Vagina (tissue), 2 donors: Measurements from ENCODE around the gene LCN2. TPM values are rescaled to one million over a fixed set of nuclear protein-coding genes. Genes with fewer than 3 reads are reported as not detected.

Experiments
- DNase-seq, 2 donors: peaks; one replicate each; pipeline ENCODE4 v3.0.0-alpha.2; 2017; ENCODE audit errors: extremely low spot score in 2 of 2
- H3K27ac ChIP-seq: fragments of 200-600 bp; sonication (generic); one replicate; pipeline ENCODE4 v1.5.1; 2019
- H3K27me3 ChIP-seq: fragments of 200-600 bp; sonication (generic); one replicate; pipeline ENCODE4 v1.5.1; 2019
- H3K36me3 ChIP-seq, 2 donors: fragments of 200-600 bp; sonication (generic); one replicate each; pipeline ENCODE4 v1.5.1; 2017 to 2019
- H3K4me1 ChIP-seq: fragments of 200-600 bp; sonication (generic); one replicate; pipeline ENCODE4 v1.5.1; 2019
- H3K4me3 ChIP-seq, 2 donors: fragments of 200-600 bp; sonication (generic); 1 replicate in 1 of 2; 2 replicates in 1 of 2; pipeline ENCODE4 v1.5.1; 2016 to 2019
- H3K9me3 ChIP-seq: fragments of 200-600 bp; sonication (generic); one replicate; pipeline ENCODE4 v1.5.1; 2019
- CTCF ChIP-seq, 3 experiments: fragments of 450-650 bp in 2 of 3; fragments of 200-600 bp in 1 of 3; sonication (generic) in 1 of 3; IDR thresholded peaks; one replicate each; pipeline ENCODE4 v1.5.1; 2017 to 2019; ENCODE audit warnings: antibody characterized with exemption in 3 of 3, mild to moderate bottlenecking in 2 of 3, moderate library complexity in 2 of 3
- POLR2A ChIP-seq, 2 donors: fragments of 450-650 bp; IDR thresholded peaks; one replicate each; pipeline ENCODE4 v1.6.1; 2017; ENCODE audit warnings: antibody characterized with exemption in 2 of 2, mild to moderate bottlenecking in 2 of 2, moderate library complexity in 2 of 2
- POLR2AphosphoS5 ChIP-seq, 2 donors: sonication (generic); formaldehyde crosslinking; IDR thresholded peaks; one replicate each; pipeline ENCODE4 v1.9.0; 2017; ENCODE audit warnings: antibody characterized with exemption in 2 of 2, mild to moderate bottlenecking in 2 of 2, low read depth in 1 of 2; ENCODE audit not compliant: insufficient read depth in 1 of 2
- intact Hi-C: fragments of 100-400 bp; cut with DNase I; formaldehyde crosslinking; loops from one replicate; pipeline ENCODE4 v1.15.1; 2023
- total RNA-seq: library from RNA; depleted of rRNA; stranded (reverse); fragments of >200 nt; gene quantifications from one replicate; pipeline ENCODE4 v1.2.3, GENCODE V29; 2016

The LCN2 gene
- total RNA-seq, 1 donor from 2014 or later, result 136 TPM

GRCh38 chr9:128120741-128121465, 28.4 kb upstream of the LCN2 start:
- Histone ChIP-seq H3K9me3 (no peaks in the 10 kb centered on the region), H3K4me3 (no peak overlapping the region), H3K36me3 (peaks cover 0 to 33% of the 10 kb centered on the region in 2 donors), H3K27me3 (no peaks in the 10 kb centered on the region), H3K27ac (no peak overlapping the region), H3K4me1 (peaks cover 19% of the 10 kb centered on the region)
- intact Hi-C loops, result no loop called here
- DNase-seq, result no peak
- TF ChIP-seq POLR2A (IDR thresholded peaks at IDR 0.05) (no peak), POLR2AphosphoS5 (IDR thresholded peaks at IDR 0.05; ENCODE audit: insufficient read depth in 1 of 2, low read depth in 1 of 2) (no peak), CTCF (IDR thresholded peaks at IDR 0.05) (no peak)

- peaks cover 0 to 33% of the 10 kb centered on the region in 2 donors for H3K36me3 ChIP-seq
Observed at GRCh38 chr9:128121466-128121810, 27.8 kb upstream of the LCN2 start.

GRCh38 chr9:128121924-128122808, 27.1 kb upstream of the LCN2 start:
- Histone ChIP-seq H3K36me3 (peaks cover 0 to 33% of the 10 kb centered on the region in 2 donors), H3K4me1 (peaks cover 30% of the 10 kb centered on the region), H3K9me3 (no peaks in the 10 kb centered on the region), H3K27ac (no peak overlapping the region), H3K4me3 (no peak overlapping the region), H3K27me3 (no peaks in the 10 kb centered on the region)
- intact Hi-C loops, result no loop called here
- DNase-seq, result no peak
- no peak for TF ChIP-seq CTCF (IDR thresholded peaks at IDR 0.05)
- TF ChIP-seq POLR2AphosphoS5 (IDR thresholded peaks at IDR 0.05; ENCODE audit: insufficient read depth in 1 of 2, low read depth in 1 of 2), result no peak
- no peak for TF ChIP-seq POLR2A (IDR thresholded peaks at IDR 0.05)

More at GRCh38 chr9:128121466-128121810, 27.8 kb upstream of the LCN2 start:
- TF ChIP-seq CTCF (IDR thresholded peaks at IDR 0.05) (no peak), POLR2A (IDR thresholded peaks at IDR 0.05) (no peak), POLR2AphosphoS5 (IDR thresholded peaks at IDR 0.05; ENCODE audit: insufficient read depth in 1 of 2, low read depth in 1 of 2) (no peak)
- intact Hi-C loops, result no loop called here
- Histone ChIP-seq H3K4me3 (no peak overlapping the region), H3K9me3 (no peaks in the 10 kb centered on the region), H3K27ac (no peak overlapping the region), H3K4me1 (peaks cover 24% of the 10 kb centered on the region), H3K27me3 (no peaks in the 10 kb centered on the region)
- no peak for DNase-seq

GRCh38 chr9:128122809-128123175, 26.5 kb upstream of the LCN2 start:
- H3K4me3 ChIP-seq, result no peak overlapping the region
- no peak overlapping the region for H3K27ac ChIP-seq
- no peaks in the 10 kb centered on the region for H3K9me3 ChIP-seq
- no peak for DNase-seq
- intact Hi-C loops, result no loop called here
- peaks cover 29% of the 10 kb centered on the region for H3K4me1 ChIP-seq
- TF ChIP-seq CTCF (IDR thresholded peaks at IDR 0.05), result no peak
- TF ChIP-seq POLR2A (IDR thresholded peaks at IDR 0.05), result no peak
- TF ChIP-seq POLR2AphosphoS5 (IDR thresholded peaks at IDR 0.05; ENCODE audit: insufficient read depth in 1 of 2, low read depth in 1 of 2), result no peak
- H3K27me3 ChIP-seq, result no peaks in the 10 kb centered on the region
- H3K36me3 ChIP-seq, result peaks cover 0 to 33% of the 10 kb centered on the region in 2 donors
